Activated CD8-positive, alpha-beta memory T cell treated with anti-CD3 and anti-CD28 coated beads, Interleukin-2, amount 50 U/mL, for 24 hours (primary cell): ENCODE data around the gene IGFBP1.
"Not testable (repeated sequence)": the region's sequence is repeated elsewhere in the genome, so short reads cannot be mapped to it uniquely, and the experiment has no call there.

Experiments
- DNase-seq: peaks from one replicate; pipeline ENCODE4 v3.0.0-alpha.2; 2020; ENCODE audit errors: extremely low read depth

IGFBP1 gene

DNA sequence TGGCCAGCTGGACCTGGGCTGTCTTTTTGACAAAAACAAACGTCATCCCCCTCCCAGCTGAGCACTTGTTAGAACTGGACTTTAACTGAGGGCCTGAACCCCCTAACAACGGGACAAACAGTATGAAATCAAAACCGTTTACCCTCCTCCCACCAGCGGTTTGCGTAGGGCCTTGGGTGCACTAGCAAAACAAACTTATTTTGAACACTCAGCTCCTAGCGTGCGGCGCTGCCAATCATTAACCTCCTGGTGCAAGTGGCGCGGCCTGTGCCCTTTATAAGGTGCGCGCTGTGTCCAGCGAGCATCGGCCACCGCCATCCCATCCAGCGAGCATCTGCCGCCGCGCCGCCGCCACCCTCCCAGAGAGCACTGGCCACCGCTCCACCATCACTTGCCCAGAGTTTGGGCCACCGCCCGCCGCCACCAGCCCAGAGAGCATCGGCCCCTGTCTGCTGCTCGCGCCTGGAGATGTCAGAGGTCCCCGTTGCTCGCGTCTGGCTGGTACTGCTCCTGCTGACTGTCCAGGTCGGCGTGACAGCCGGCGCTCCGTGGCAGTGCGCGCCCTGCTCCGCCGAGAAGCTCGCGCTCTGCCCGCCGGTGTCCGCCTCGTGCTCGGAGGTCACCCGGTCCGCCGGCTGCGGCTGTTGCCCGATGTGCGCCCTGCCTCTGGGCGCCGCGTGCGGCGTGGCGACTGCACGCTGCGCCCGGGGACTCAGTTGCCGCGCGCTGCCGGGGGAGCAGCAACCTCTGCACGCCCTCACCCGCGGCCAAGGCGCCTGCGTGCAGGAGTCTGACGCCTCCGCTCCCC lies at the start of gene IGFBP1:
Gene IGFBP1, plus strand, starts transcription at position 304 of the 808 bp plus-strand sequence. Its CDS starts 165 bp downstream, at position 469.
- DNase-seq = no peak

DNA sequence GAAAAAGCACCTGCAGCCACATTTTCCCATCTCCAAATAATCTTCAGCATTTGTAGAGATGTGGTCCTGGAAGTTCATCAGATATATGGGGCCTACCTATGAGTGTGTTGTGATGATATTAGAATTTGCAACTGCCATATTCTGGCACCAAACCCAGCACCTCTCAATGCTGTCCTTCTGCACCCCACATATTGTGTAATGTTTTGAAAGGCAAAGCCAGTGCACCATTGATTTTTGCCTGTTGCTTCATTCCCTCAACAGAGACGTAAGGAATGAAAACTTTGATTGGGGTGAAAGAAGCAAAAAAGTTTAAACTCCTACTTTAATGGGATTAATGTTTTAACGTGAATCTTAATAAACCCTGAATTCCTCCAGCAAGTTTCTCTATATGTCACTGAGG lies 49.4 kb upstream of the IGFBP1 start:
- not testable (repeated sequence) for DNase-seq

DNA sequence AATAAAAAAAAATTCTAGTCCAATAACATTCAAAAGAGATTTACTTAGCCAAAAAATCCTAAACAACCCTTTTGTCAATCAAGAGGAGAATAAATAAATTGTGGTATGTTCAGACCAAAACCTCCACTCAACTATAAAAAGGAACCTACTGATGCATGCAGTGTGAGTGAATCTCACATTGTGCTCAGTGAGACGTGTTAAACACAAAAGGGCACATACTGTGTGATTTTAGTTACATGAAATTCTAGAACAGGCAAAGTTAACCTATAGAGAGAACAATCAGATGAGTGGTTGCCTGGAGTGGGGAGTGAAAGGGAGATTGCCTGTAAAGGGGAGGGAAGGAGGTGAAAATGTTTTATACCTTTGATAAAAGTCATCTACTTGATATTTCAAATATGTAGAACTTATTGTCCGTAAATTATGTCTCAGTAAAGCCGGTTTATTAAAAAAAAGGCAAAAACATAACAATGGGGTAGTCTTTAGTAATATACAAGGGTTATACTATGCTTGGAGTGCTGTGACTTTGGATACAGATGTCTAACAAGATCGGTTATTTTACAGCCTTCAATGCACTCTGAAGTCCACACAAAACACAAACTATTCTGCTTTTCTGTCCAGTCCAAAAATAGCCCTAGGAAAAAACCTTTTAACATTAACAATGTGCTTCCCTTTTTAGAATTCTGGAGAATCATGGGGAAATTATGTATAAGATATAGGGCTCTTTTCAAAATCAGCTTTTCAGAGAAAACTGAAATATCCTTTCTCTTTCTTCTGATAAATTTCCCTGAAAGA lies 46.2 kb upstream of the IGFBP1 start:
- not testable (repeated sequence) for DNase-seq

DNA sequence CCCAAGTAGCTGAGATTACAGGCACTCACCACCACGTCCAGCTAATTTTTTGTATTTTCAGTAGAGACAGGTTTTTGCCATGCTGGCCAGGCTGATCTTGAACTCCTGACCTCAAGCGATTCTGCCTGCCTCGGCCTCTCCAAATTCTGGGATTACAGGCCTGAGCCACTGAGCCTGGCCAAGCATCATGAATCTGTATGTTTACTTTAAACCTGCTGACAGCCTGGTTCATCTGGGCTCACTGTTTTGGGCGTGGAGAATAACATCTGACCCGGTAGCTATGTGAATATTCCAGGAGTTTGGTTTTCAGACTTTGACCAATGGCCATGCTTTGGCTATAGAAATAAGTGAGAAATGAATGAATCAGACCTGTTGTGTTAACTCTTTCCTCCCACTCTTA lies 41.8 kb upstream of the IGFBP1 start:
- not testable (repeated sequence) for DNase-seq

DNA sequence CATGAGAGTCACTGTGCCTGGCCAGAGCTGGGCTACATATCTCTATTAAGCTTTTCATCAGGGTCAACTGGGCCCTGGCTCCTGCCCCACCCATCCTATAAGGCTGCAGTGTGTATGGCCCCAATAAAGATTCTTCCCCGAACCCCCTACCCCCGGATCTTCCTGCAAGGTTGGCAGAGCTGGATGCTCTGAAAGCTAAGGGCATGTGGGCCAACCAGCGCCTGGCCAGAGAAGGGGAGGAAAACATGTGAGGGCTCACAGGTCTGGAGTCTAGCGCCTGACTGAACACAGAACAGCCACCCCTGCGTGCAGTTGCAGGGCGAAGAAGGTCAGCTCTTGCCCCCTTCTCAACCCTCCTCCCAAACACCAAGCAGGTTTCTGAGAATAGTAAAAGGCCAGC lies 39.6 kb upstream of the IGFBP1 start:
- DNase-seq = not testable (repeated sequence)

DNA sequence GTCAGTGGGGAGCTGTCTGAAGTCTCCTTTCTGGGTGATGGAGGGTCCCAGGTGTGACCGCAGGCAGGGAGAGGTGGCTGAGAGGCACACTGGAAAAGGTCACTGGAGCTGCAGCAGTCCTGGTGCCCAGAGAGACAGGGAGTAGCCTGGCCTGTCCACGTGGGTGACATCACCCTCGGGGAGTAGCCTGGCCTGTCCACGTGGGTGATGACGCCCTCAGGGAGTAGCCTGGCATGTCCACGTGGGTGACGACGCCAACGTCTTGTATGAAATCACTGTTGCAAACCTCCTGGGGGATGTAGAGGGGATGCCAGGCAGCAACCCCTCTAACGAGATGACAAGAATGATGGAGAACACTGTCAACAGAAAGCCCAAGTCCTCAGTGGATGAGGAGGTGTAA lies 35.3 kb upstream of the IGFBP1 start:
- DNase-seq = not testable (repeated sequence)

DNA sequence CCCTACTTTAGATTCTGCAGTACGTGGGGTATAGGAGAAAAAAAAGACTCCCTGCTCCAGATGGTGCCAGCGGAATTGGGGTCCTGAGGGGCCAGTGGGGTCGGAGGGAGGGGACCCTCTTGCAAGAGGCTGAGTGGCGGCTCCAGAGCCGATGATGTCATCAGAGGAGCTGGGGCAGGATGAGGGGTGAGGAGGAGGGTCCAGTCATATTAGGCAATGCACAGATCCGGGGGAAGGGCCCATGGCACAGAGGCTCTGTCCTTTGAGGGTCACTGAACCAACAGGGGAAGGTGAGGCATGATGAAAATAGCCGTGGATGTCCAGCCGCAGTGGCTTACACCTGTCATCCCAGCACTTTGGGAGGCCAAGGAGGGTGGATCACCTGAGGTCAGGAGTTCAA lies 34.8 kb upstream of the IGFBP1 start:
- DNase-seq = not testable (repeated sequence)

DNA sequence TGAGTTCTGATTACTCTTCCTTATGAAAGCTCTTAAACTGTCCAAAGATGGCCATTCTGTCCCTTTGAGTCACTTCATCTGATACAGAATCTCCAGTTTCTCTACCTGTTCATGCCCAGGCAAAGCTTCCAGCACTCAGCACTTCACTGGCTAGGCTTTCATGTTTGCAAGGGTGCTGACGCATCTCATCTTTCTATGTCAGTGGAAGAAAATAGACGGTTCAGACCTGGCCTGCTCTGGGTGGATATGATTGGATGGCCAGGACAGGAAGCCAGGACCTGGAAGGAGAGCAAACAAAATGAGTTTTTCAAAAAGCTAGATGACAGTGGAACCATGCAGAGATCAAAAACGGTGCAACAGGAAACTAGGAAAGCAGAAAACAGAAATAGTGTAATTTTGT lies 32.6 kb upstream of the IGFBP1 start:
- DNase-seq = not testable (repeated sequence)

DNA sequence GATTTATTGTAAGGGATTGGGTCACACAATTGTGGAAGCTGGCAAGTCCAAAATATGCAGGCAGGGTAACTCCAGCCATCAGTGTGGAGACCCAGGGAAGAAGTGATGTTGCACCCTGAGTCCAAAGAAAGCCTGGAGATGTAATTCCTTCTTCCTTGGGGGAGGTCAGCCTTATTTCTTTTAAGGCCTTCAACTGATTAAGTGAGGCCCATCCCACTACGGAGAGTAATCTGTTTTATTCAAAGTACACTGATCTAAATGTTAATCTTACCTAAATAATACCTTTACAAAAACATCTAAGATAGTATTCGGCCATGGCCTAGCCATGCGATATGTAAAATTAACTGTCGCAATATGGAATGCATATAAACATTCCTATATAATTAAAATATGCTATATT lies 31.4 kb upstream of the IGFBP1 start:
- DNase-seq = not testable (repeated sequence)

DNA sequence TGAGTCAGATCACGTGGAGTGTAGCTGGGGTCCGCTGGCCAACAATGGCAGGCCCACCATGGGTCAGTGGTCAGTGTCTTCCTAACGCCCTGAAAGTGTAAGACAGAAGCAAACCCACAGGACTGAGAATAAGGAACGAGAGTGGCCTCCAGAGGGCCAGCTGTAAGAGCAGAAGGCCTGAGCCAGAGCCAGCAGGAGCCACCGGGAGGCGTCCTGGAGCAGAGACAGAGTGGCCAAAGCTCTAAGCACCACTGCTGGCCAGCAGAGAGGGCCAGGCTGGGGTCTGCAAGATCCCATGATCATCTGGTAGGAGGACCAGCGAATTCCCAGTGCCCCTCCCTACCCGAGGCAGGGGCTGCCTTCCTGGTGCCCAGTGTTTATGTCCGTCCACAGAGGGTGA lies 24.6 kb upstream of the IGFBP1 start:
- no peak for DNase-seq

DNA sequence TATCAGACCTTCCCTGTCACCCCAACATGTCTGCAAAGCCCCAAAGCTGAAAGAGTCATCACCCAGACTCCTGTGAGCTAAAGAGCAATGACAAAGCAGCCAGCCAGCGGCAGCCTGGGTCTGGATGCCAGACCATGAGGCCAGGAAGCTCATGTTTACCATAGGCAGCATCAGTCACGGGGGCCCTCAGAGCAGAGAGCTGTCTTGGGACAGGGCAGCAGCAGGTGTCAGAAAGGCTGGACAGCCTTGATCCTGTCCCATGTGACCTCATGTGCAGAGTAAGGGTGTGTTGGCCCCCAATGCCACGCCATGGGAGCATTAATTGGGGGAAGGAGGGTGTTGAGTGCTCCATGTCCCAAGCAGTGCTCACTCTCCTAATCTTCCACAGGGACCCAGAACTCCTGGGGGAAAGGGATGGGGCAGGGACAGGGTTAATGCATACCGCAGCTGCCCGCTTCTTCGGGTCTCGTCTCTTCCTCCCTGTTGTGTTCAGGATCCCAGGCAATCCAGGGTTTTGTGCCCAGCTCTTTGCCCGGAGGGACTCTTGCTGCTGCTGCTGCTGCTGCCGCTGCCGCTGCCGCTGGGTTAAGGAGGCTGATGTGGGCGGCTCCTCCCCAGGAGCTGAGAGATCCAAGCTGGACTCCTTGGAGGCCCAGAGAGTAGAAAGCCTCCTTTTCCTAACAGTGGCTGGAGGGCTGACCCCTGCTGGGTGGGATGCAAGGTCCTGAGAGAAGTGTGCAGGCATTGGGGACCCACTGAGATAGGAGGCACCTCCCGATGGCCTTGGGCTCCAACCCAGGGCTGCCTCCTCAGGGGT lies 22.5 kb upstream of the IGFBP1 start:
- DNase-seq = no peak

DNA sequence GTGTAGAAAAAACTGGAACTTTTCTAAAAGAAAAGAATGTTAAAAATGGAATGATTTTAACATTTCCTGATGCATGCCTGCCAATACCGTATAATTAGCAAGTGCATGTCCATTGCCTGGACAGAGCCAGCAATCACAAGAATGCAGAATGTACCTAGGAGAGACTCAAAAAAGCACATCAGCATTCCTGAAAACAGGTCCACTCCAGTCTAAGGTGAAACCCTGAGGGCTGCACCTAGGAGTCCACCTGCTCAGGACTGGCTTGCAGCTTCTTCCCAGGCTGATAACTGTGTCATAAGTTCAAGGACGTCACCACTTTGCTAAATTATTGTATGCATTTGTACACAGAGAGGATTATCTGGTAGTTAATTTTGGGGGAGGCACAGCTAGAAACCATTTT lies 20.8 kb upstream of the IGFBP1 start:
- no peak for DNase-seq

DNA sequence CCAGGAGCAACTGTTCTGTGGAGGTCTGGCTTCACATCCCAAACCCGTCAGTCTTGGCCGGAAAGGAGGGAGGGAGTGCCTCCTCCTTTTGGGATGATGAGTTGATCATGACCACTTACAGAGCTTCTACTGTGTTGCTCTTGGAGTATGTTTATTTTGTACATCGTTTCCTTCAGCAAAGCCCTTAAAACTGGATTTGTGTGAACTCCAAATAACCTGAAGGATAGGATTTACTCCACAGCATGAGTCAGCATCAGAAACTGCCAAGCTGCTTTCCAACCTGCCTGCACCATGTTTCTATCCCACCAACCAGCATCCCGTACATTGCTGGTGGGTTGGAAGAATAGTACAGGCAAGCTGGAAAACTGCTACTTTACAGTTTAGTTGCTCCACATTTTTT lies 18.9 kb upstream of the IGFBP1 start:
- DNase-seq = no peak

DNA sequence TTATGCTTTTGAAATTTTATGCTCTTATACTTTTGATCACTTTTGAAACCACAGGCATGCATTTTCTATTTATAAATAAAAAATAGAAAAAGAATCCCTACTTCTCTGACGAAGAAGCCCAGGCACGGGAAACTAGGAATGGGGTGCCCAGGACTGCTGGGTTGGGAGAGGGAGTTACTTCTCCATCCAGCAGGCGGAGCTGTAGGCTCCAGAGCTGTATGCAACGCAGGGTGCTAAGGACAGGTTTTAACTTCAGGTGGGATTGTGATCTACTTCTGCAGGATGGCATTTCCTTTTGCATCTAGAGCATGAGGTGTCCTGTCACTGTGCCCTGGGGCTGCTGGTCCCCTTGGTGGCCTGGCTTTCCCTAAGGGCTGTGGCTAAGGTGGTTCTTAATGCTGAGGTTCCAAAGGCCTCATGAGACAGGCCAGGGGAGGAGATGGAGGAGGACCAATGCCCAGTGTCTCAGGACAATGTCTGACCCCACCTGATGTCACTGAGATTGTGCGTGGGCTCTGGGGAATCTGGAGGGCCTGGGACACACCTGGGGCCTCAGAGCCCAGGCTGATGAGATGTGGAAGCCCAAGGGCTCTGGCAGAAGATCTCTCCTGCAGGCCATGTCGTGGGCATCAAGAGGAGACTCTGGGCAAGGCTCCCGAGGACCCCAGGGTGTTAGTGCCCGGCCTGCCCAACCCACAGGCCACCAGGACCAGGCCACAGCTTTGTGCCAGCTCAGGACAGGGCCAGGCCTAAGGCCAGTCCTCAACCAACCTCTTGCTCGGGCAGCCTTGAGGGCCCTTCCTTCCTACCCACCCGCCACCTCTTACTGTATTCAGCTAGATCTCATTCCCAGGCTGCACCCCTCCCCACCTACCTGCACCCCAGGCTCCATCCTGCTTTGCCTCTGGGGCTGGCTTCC lies 15.9 kb upstream of the IGFBP1 start:
- DNase-seq = no peak

DNA sequence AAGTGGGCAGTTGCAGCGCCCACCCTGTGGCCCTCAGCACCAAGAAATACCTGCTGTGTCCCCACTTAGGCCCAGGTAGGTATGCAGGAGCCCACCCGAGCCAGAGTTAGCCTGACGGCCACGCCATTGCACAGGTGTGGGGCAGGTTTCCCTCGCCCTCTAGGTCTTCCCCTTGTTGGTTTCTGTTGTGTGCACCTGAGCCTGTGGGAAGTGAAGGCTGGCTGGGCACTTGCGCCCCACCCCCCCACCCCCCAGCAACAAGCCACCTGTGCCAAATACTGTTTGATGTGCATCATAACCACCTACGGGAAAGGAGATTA lies 15.3 kb upstream of the IGFBP1 start, which contains the start of gene CCDC201:
Gene CCDC201, minus strand, starts transcription at position 48 of the 320 bp plus-strand sequence. CDS start 75 bp downstream, outside the sequence.
- DNase-seq = no peak

DNA sequence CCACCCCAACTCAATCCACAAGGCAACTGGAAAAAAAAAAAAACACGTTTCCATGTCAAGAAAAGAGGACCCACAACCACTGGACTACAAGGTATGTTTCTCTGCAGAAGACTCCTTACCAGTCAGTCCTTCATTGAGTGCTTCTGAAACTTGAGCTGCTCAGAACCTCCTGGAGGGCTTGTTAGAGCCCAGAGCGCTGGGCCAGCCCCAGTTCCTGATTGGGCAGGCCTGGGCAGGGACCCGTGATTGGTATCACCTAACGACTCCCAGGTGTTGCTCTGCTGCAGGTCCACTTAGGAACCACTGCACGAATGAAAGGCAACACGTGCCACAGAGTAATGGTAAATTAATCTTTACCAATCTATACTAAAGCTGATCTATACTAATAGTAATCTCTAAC lies 14.9 kb upstream of the IGFBP1 start:
- no peak for DNase-seq

DNA sequence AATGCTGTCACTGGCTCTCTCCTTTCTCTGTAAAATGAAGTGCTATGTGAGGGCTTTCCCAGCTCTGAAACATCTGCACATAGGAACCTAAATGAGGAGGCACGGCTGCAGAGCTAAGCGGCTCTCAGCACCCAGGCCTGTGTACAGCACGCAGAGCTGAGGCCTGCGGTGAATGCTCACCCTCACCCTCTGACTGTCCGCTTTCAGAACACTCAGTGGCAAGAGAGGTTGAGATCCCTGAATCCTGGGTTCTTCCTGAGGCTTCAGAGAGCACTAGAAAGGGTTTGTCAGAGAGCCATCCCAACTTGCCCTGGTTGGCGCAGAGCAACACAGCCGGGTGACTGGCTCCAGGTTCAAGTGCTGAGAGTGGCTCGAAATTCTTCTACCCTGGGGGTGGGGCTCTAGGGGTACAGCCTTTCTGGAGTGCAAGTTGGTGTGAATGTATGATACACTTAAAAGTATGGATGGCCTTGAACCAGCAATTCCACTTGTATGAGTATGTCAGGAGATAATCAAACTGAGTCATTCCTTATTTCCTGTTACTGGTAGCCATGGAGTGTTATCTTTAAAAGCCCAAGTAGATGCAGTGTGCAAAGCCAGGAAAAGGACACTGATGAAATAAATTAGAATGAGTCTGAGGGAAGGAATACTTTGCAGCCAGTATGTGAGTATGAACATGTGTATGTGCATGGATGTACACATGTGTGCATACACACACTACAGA lies 13.7 kb upstream of the IGFBP1 start:
- no peak for DNase-seq

DNA sequence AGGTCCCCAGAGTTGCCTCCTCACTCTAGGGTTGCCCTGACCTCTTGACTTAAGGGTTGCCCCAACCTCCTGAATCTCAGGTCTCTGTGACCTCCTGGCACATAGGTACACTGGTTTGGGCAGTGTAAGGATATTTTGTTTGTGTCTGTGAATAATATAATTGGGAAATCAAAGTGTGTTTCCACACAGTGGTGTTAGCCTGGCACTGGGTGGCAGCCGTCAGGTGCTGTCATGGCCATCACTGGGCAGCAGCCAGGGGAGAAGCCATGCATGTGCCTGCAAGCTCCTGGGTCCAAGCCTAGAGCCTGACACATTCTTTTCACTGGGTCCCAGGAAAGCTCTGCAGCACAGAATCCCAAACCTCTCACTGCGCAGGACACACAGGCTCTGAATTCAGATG lies 11.8 kb upstream of the IGFBP1 start:
- DNase-seq = no peak

DNA sequence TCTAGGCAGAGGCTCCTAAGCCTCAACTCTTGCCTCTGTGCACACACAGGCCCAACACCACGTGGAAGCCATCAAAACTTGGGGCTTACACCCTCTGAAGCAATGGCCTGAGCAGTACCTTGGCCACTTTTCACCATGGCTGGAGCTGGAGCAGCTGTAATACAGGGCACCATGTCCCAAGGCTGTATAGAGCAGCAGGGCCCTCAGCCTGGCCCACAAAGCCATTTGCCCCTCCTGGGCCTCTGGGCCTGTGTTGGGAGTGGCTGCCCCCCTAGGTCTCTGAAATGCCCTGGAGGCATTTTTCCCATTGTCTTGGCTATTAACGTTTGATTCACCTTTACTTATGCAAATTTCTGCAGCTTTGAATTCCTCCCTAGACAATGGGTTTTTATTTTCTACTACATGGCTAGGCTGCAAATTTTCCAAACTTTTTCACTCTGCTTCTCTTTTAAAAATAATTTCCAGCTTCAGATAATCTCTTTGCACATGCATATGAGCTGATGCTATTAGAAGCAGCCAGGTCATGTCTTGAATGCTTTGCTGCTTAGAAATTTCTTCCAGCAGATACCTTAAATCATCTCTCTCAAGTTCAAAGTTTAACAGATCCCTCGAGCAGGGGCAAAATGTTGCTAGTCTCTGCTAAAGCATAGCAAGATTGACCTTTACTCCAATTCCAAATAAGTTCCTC lies 9.7 kb upstream of the IGFBP1 start:
- no peak for DNase-seq

DNA sequence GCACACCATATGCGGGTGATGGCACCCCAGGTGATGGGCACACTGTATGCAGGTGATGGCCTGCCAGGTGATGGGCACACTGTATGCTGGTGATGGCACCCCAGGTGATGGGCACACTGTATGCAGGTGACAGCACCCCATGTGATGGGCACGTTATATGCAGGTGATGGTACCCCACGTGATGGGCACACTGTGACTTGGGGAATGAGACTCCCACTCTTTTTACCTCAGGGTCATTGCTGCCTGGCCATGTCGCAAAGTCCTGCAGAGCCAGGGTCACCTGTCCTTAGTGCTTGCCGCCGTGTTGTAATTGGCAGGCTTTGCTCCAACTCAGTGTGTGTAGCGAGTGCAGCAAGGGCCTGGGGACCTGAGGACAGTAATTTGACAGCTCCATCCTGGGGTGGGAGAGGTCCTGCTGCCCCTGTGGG lies 7.8 kb upstream of the IGFBP1 start:
- DNase-seq = no peak
